ENCODE measurements around the gene MYCBP2.

The MYCBP2 gene

GRCh38 chr13:77084755-77085154, 242.1 kb downstream of the MYCBP2 start:
- no peak for DNase-seq

- no peak for DNase-seq
Observed at GRCh38 chr13:77079902-77080413, 246.9 kb downstream of the MYCBP2 start.

GRCh38 chr13:77067519-77067918, 259.4 kb downstream of the MYCBP2 start:
- no peak for DNase-seq

GRCh38 chr13:77065461-77066147, 261.3 kb downstream of the MYCBP2 start:
- DNase-seq: peak; percentile 40 to 51

- peak in 1 of 2 donors; percentile 31 for DNase-seq
Observed at GRCh38 chr13:77062097-77062496, 264.8 kb downstream of the MYCBP2 start.

- no peak for DNase-seq
Observed at GRCh38 chr13:77061362-77061761, 265.5 kb downstream of the MYCBP2 start.

GRCh38 chr13:77056886-77057285, 270.0 kb downstream of the MYCBP2 start:
- no peak for DNase-seq

GRCh38 chr13:77056382-77056781, 270.5 kb downstream of the MYCBP2 start:
- no peak for DNase-seq

GRCh38 chr13:77055158-77055557, 271.7 kb downstream of the MYCBP2 start:
- DNase-seq: no peak

- no peak for DNase-seq
Observed at GRCh38 chr13:77053192-77053591, 273.7 kb downstream of the MYCBP2 start.

GRCh38 chr13:77048681-77049080, 278.2 kb downstream of the MYCBP2 start:
- peak; percentile 64 to 90 for DNase-seq

- no peak for DNase-seq
Observed at GRCh38 chr13:77047649-77048343, 279.1 kb downstream of the MYCBP2 start.

- DNase-seq: no peak
Observed at GRCh38 chr13:77042566-77043177, 284.2 kb downstream of the MYCBP2 start.

GRCh38 chr13:77040835-77041234, 286.1 kb downstream of the MYCBP2 start:
- no peak for DNase-seq

- DNase-seq: no peak
Observed at GRCh38 chr13:77040076-77040475, 286.8 kb downstream of the MYCBP2 start.

GRCh38 chr13:77038907-77039480, 287.9 kb downstream of the MYCBP2 start:
- no peak for DNase-seq

- DNase-seq: no peak
Observed at GRCh38 chr13:77036279-77036678, 290.6 kb downstream of the MYCBP2 start.

- DNase-seq: peak; percentile 39 to 67
Observed at GRCh38 chr13:77034881-77035280, 292.0 kb downstream of the MYCBP2 start.

- peak in 1 of 2 donors; percentile 41 for DNase-seq
Observed at GRCh38 chr13:77033717-77034302, 293.1 kb downstream of the MYCBP2 start.

- peak; percentile 26 to 48 for DNase-seq
Observed at GRCh38 chr13:77031656-77032243, 295.1 kb downstream of the MYCBP2 start.

GRCh38 chr13:77029436-77029835, 297.5 kb downstream of the MYCBP2 start:
- no peak for DNase-seq

GRCh38 chr13:77028202-77028601, 298.7 kb downstream of the MYCBP2 start:
- peak; percentile 15 to 63 for DNase-seq
